ENCODE results near the gene NSUN2.

NSUN2 gene

DNA sequence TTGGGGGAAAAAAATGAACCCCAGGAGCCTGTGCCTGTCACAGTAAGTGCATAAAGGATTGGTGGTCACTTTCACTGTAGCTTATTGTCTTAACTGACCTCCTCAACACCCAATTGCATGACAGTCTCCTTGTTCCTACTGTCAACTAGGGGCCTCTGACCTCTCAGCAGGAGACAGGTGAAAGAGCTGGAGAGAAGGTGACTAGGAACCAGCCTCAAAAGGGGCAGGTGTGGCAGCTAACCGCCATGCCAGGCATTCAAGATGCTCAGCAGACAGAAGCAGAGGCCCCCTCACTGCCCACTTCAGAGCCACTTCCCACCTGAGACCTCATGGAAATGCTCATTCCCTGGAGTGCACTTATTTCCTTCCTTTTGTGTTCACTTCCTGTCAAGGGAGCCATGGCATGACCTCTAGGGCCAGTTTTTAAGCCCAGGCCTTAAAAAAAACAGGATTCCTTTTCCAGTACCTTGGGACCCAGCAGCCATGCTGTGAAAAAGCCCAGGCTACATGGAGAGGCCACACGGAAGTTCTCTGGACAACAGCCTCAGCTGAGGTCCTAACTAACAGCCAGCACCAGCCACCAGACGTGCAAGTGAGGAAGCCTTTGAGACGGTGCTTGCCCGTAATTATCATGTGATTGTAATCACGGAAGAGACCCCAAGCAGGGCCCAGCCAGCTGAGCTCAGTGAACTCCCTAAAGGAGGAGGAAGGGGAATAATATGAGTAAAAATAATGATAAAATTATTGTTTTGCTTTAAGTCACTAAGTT lies 74.9 kb downstream of the NSUN2 start:
- no peak for DNase-seq (ENCODE audit: low read depth, low spot score)

DNA sequence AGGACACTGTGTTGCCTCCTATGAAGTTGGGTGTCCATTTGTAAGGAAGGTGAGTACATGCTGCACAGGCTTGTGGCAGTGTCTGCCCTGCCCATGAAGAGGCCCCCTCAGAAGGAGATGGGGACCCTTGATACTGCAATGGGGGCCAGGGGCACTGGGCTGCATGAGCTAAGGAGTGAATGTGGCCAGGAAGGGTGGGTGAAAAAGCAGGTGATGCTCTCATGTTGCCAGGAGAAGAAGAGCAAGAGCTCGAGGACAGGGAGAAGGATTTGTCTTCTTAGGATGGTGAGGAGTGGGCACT lies 76.1 kb downstream of the NSUN2 start:
- no peak for DNase-seq (ENCODE audit: low read depth, low spot score)

DNA sequence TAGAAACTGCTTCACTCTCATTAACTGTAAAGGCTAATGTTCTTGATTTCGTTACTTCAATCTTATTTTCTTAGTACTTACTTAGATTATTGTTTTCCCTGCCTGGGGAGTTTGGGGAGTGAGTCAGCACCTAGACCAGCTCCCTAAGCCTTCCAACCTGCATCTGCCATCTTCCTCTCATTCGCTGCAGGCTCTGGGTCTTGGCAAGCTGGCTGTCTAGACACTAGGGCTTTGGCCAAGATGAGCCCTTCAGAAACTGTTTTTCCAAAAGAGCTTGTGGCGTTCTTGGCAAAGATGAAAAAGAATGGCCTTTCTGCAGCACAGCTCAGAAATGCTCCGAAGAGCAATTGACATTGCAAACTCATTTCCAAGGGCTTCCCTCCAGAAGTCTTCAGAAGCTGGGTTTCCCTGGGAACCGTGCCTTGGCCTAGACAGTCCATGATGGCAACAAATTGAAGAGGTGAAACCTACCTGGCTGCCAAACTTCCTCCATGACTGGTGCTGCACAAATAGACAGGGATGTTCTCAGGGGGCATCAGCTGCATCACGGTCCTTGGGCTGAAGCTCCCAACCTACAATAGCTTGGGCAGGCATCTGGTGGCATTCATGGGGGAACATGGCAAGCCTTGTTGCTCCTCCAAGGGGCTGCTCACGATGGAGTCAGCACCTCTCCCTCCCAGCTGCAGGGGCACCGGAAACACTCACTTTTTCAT lies 76.6 kb downstream of the NSUN2 start:
- DNase-seq (ENCODE audit: low read depth, low spot score), result peak; percentile 70

DNA sequence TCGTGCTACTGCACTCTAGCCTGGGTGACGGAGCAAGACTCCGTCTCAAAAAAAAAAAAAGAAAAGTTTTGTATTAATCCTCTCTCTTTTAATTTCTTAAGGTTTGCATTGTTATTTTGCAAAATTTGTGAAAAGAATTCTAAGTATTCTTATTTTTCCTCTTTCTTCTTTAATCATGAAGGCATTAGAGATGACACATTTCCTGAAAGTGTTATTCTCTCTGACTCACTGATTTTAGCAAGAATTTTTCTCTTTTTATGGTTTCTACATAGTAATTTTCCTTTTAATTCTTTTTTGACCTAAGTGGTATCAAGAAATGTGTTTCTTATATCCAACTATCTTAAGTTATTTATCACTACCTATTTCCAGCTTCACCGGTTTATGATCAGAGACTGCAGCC lies 78.0 kb downstream of the NSUN2 start:
- DNase-seq (ENCODE audit: low read depth, low spot score), result no peak

DNA sequence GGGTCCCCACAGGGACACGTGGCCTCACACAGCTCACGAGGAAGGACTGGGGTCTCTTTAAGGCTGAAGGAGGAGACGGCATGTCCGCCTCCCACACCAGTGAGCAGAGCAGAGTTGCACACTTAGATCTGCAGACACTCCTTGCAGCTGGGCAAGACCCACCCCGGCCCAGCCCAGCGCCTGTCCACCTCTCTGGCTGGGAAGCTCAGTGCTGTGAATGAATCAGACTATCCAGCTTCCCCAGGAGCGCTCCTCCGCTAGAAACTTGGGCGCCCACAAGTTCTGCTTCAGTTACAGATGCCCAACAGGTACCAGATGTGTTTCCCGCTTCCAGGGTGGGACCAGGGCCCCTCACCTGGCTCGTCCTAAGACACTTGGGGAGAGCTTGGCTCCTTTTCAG lies 78.9 kb downstream of the NSUN2 start:
- no peak for DNase-seq (ENCODE audit: low read depth, low spot score)

DNA sequence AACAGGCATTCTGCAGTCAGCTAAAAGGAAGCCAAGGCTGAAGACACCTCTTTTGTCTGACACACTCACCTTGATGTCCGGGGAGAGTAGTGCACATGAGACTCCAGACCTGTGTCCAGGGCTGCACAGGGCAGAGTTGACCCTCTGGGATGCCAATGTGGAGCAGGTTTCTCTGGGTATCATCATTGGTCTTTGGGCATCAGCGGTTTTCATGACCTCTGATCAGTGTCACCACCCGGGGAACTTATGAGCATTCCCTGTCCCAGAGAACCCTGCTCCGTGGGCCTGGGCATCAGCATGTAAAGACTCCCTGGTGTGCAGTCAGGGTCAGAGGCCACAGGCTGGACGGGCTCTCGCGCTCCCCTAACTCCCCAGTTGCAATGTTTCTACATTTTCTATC lies 80.2 kb downstream of the NSUN2 start:
- DNase-seq (ENCODE audit: low read depth, low spot score), result no peak

DNA sequence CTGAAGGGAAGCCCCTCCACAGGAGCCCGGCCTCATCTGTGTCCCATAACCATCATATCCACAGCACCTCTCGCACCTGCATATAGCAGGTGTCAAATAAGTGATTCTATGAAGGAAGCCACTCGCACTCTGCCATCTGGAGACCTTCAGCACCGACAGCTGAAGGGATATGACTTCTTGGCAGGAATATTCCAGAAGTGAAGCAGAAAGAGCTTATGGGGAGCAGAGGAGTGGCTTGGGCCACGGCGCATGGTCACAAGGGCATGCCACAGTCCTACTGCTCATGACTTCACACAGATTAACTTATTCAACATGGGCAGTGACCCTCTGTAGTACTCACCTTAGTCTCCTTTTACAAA lies 80.9 kb downstream of the NSUN2 start:
- no peak for DNase-seq (ENCODE audit: low read depth, low spot score)

DNA sequence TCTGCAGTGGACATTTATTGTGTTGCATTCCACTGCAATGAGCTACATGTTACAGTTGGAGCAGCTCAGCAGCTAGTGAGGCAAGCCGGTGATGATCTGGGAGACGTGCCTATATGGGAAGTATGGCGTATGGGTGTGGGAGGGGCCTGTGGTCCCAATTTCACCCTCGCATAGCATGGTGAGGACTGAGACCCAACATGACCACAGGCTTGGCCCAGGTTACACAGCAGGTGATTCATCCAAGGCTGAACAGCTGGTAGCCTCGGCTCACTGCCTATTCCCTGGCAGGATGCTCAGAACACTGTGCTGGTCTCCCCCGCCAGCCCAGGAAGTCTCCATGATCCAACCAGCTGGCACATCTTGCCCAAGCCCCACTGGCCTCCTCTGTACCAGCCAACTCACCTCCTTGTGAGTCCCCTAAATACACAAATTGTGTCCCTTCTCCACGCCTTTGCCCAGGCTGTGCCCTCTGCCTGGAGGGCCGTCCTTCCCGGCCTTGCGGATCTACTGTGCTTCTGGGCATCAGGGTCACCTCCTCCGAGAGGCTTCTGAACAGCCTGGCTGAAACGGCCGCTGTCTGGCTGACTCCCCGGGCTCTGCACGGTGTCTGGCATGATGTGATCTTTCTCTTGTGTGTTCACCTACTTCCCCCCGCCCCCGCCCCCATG lies 81.4 kb downstream of the NSUN2 start:
- DNase-seq (ENCODE audit: low read depth, low spot score), result peak; percentile 30

DNA sequence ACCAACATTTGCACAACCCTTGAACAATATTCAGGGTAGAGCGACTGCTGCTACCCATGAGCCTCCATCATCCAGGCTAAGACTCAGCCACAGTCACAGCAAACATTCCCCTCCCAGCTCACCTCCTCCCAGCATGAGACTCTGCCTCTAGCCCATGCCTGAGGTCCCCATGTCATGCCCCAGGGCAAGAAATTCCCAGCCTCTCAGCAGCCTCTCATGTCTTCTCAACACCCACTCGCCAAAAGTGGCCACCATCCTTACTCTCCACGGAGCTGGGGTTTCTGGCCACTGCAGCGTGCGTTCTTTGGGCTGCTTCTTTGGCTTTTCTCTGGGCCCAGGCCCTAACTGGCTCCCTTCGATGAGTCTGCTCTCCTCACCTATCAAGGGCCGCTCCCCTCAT lies 82.2 kb downstream of the NSUN2 start:
- DNase-seq (ENCODE audit: low read depth, low spot score), result no peak

Measured in astrocyte of the hippocampus (primary cell).